ENCODE results near the gene GRAMD2B. TPM values are rescaled to one million over a fixed set of nuclear protein-coding genes. Genes with fewer than 3 reads are reported as not detected.
A peak's percentile ranks its signal among the peaks of the same experiment; 100 is the strongest.

GRAMD2B gene
- total RNA-seq, 2 donors from 2014 or later = 34.9 to 35.8 TPM

DNA sequence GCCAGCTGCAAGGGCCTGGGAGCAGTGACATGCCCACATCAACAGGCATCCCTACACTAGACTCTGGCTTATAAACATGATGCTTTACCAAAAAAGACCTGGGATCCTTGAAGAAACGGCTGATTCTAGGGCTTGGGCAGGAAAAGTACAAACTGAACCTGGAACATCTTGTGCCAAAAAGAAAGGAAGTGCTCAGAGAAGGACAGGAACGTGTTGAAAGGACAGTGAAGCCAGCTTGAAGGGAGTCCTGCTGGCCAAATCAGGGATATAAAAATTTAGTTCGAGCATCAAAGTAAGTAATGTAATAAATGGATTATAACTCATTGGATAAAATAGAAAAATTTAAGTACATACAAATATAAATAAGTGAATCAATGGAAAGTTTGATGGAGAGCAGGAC, 113.7 kb downstream of the GRAMD2B start:
- intact Hi-C loops (cut with DNase I) = loop anchor here (5.0 kb wide), 1 partner anchor 185 kb away; no protein-coding TSS in a partner anchor
- H3K4me3 ChIP-seq = no peak overlapping the region
- TF ChIP-seq CTCF (IDR thresholded peaks at IDR 0.05) (no peak), POLR2A (IDR thresholded peaks at IDR 0.05) (no peak)
- 42 to 50% methylated on average over 3 of the region's 3 CpGs for WGBS, 2 donors
- ATAC-seq (no peak), DNase-seq (no peak)
- H3K27me3 ChIP-seq = no peaks in the 10 kb centered on the region
- no peaks in the 10 kb centered on the region for H3K36me3 ChIP-seq (replicated peaks in 1 of 2; ENCODE audit: insufficient read depth in 1 of 2, low read depth in 2 of 2)
- no peaks in the 10 kb centered on the region for H3K9me3 ChIP-seq
- peaks cover 8% of the 10 kb centered on the region for H3K4me1 ChIP-seq
- no peak overlapping the region for H3K27ac ChIP-seq

DNA sequence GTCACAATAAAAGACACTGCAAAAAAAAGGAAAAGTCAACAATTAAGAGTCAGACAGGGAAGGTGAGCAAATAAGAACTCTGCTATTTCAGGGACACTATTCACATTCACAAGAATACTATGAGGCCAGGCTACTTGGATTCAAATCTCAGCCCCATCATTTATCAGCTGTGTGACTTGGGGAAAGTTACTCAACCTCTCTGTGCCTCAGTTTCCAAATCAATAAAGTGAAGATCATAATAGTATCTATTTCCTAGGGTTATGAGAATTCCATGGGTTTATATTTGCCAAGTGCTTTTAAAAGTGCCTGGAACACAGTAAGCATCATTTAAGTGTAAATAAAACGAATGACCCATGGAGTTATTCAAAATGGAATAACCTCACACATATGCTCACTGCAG, 115.4 kb downstream of the GRAMD2B start:
- Histone ChIP-seq H3K36me3 (replicated peaks in 1 of 2; ENCODE audit: insufficient read depth in 1 of 2, low read depth in 2 of 2) (no peaks in the 10 kb centered on the region), H3K27me3 (no peaks in the 10 kb centered on the region), H3K4me3 (no peak overlapping the region), H3K4me1 (peaks cover 8% of the 10 kb centered on the region), H3K27ac (peak overlapping the region in 1 of 4 donors; percentile 16), H3K9me3 (no peaks in the 10 kb centered on the region)
- 42 to 54% methylated on average over 1 of the region's 1 CpG for WGBS, 2 donors
- TF ChIP-seq CTCF (IDR thresholded peaks at IDR 0.05) (no peak), POLR2A (IDR thresholded peaks at IDR 0.05) (no peak)
- ATAC-seq (no peak), DNase-seq (no peak)
- intact Hi-C loops (cut with DNase I) = loop anchor here (5.0 kb wide), 1 partner anchor 186 kb away; no protein-coding TSS in a partner anchor

DNA sequence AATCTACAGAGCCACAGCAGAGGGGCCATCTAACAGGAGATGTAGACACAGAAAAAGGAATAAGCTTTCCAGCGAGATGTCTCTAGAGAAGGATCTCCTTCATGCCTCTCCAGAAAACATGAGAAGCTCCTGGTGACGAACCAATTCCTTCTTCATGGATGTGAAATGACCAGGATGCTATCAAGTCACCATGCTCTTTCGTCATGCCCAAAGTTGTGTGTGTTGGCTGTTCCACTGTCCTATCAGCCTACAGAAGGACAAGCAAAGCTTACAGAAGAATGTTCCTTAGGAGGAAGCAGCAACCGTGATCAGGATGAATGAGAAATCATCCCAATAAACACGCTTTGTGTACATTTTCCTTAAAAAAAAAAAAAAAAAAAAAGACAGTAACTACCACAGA, 117.4 kb downstream of the GRAMD2B start:
- Histone ChIP-seq H3K9me3 (no peaks in the 10 kb centered on the region), H3K36me3 (replicated peaks in 1 of 2; ENCODE audit: insufficient read depth in 1 of 2, low read depth in 2 of 2) (no peaks in the 10 kb centered on the region), H3K4me3 (no peak overlapping the region), H3K4me1 (peaks cover 10% of the 10 kb centered on the region), H3K27ac (no peak overlapping the region), H3K27me3 (no peaks in the 10 kb centered on the region)
- TF ChIP-seq POLR2A (IDR thresholded peaks at IDR 0.05) (no peak), CTCF (IDR thresholded peaks at IDR 0.05) (no peak)
- intact Hi-C loops (cut with DNase I) = no loop called here
- DNase-seq (no peak), ATAC-seq (no peak)
- WGBS, 2 donors = 65 to 75% methylated on average over 5 of the region's 5 CpGs

DNA sequence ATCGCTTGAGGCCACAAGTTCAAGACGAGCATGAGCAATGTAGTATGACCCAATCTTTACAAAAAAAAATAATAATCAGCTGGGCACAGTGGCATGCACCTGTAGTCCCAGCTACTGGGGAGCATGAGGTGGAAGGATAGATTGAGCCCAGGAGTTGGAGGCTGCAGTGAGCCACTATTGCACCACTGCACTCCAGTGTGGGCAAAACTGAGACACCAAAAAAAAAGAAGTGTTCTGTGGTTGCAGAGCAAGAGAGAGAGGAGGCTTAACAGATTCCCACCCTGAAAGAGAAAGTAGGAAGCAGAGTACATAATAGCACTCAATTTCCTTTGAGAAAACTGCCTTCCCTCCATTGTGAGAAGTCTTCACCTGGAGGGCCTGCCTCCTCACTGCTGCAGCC, 119.2 kb downstream of the GRAMD2B start:
- Histone ChIP-seq H3K9me3 (no peaks in the 10 kb centered on the region), H3K36me3 (replicated peaks in 1 of 2; ENCODE audit: insufficient read depth in 1 of 2, low read depth in 2 of 2) (peaks cover 0 to 6% of the 10 kb centered on the region in 2 donors), H3K4me1 (peaks cover 10% of the 10 kb centered on the region), H3K27ac (no peak overlapping the region), H3K4me3 (no peak overlapping the region), H3K27me3 (no peaks in the 10 kb centered on the region)
- no peak for DNase-seq
- no peak for ATAC-seq
- intact Hi-C loops (cut with DNase I) = no loop called here
- WGBS, 2 donors = 45 to 68% methylated on average over 2 of the region's 2 CpGs
- no peak for TF ChIP-seq POLR2A (IDR thresholded peaks at IDR 0.05)
- TF ChIP-seq CTCF (IDR thresholded peaks at IDR 0.05) = no peak

DNA sequence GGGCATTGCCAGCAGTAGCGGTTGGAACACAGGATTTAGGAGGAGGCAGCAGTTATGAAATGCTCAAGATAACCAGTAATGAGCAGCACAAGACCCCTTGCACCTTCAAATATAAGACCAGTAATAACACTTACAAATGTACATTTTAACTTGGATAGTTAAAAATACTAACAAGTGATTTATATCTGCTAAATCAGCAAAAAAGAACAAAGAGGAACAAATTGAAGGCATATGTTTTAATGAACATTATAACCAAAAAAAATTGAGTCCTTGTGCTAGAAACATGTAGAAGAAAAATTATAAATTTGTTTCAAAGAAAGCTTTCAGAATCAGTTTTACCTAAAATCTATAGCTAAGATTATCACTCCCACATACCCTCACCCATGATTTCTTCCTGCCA, 119.8 kb downstream of the GRAMD2B start:
- TF ChIP-seq POLR2A (IDR thresholded peaks at IDR 0.05) = no peak
- no peak for TF ChIP-seq CTCF (IDR thresholded peaks at IDR 0.05)
- DNase-seq = no peak
- Histone ChIP-seq H3K4me1 (peaks cover 10% of the 10 kb centered on the region), H3K4me3 (no peak overlapping the region), H3K9me3 (no peaks in the 10 kb centered on the region), H3K27ac (no peak overlapping the region), H3K36me3 (replicated peaks in 1 of 2; ENCODE audit: insufficient read depth in 1 of 2, low read depth in 2 of 2) (peaks cover 0 to 6% of the 10 kb centered on the region in 2 donors), H3K27me3 (no peaks in the 10 kb centered on the region)
- intact Hi-C loops (cut with DNase I) = no loop called here
- 86 to 94% methylated on average over 1 of the region's 1 CpG for WGBS, 2 donors
- no peak for ATAC-seq

Measured in body of pancreas (tissue), 4 donors.